ENCODE results near the gene SLC39A11.

GRCh38 chr17:73045724-73046123 is 46.8 kb downstream of the SLC39A11 start:
- TF ChIP-seq, protein P1, sequence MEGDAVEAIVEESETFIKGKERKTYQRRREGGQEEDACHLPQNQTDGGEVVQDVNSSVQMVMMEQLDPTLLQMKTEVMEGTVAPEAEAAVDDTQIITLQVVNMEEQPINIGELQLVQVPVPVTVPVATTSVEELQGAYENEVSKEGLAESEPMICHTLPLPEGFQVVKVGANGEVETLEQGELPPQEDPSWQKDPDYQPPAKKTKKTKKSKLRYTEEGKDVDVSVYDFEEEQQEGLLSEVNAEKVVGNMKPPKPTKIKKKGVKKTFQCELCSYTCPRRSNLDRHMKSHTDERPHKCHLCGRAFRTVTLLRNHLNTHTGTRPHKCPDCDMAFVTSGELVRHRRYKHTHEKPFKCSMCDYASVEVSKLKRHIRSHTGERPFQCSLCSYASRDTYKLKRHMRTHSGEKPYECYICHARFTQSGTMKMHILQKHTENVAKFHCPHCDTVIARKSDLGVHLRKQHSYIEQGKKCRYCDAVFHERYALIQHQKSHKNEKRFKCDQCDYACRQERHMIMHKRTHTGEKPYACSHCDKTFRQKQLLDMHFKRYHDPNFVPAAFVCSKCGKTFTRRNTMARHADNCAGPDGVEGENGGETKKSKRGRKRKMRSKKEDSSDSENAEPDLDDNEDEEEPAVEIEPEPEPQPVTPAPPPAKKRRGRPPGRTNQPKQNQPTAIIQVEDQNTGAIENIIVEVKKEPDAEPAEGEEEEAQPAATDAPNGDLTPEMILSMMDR (IDR thresholded peaks at IDR 0.05; ENCODE audit: insufficient read depth, low read depth, low read length), result no peak
- TF ChIP-seq EZH2 (IDR thresholded peaks at IDR 0.05; ENCODE audit: insufficient read depth, low read length), result no peak

Measured in astrocyte (in vitro differentiated cells and primary cell).